AG09319 (cell line): ENCODE data around the gene CTNND2.

ENCODE experiments used
- DNase-seq: peaks from one replicate; pipeline ENCODE4 v3.0.0-alpha.2; 2010; ENCODE audit warnings: low read depth; ENCODE audit errors: extremely low read depth
- CTCF ChIP-seq: IDR thresholded peaks from 2 replicates; pipeline ENCODE4 v1.5.1; 2011; ENCODE audit warnings: low read depth, mild to moderate bottlenecking, inconsistent platforms, low read length, moderate library complexity

CTNND2 gene

GRCh38 chr5:11289208-11289607 is 615.0 kb downstream of the CTNND2 start:
- TF ChIP-seq CTCF: no peak
- DNase-seq: no peak

GRCh38 chr5:11281842-11282241 is 622.4 kb downstream of the CTNND2 start:
- no peak for TF ChIP-seq CTCF
- DNase-seq: no peak

DNA sequence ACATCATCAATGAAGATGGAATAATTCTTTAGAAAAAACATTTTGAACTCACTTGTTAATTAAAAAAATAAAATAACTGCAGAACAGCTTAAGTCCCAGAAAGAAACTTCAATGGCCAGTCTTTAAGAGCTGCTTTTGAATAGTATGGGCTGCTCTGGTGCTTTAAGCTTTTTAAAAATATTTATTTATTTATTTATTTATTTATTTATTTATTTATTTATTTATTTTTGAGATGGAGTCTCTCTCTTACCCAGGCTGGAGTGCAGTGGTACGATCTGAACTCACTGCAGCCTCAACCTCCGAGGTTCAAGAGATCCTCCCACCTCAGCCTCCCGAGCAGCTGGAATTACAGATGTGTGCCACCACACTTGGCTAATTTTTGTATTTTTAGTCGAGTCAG is 626.9 kb downstream of the CTNND2 start:
- TF ChIP-seq CTCF: no peak
- DNase-seq: no peak

DNA sequence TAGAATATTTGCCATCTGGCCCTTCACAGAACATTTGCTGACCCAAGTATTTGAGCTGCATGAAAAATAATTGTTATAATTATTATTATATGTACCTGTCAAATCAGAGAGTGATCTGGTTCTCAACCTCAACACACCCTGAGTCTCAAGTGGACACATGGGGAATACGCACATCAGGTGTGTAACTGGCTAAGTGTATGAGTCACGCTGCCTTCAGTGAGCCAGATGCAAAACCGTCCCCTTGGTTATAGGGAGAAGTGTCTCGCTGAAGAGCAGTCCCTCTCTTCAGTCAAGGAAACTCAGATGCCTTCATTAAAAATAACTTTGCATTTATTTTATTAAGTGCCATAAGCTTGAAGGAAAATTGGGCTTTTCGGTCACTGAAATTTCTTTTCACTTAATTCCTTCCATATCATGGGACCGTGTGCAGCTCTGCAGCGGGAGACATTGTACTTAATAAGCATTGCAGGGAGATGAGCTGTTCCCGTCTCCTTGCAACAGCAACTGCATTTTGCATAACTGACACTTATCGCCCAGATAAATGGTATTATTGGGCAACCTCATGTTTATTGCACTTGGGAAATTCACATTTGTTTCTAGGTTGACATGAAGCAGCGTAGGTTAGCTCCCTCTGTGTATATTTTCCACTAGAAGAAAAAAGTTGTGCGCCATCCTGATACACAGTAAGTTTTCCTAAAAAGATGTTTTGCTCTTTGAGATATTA is 630.9 kb downstream of the CTNND2 start:
- no peak for DNase-seq
- no peak for TF ChIP-seq CTCF

GRCh38 chr5:11269515-11269914 is 634.7 kb downstream of the CTNND2 start:
- no peak for TF ChIP-seq CTCF
- DNase-seq: no peak

DNA sequence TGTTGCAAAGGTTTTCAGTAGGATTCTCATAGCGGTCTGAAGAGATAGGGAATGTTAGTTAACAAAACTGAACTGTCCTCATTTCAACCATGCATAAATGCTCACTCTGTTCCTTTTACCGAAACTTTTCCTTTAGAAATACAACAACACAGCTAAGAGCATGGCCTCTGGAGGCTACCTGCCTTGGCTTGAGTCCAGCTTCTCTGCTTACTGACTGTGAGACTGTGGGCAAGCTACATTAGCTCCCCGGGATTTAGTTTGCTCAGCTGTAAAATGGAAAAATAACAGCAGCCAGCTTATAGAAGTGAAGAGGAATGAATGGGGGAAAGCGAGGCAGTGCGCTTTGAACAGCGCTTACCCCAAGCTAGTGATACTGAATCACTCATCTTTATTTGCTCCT is 635.4 kb downstream of the CTNND2 start:
- TF ChIP-seq CTCF: no peak

DNA sequence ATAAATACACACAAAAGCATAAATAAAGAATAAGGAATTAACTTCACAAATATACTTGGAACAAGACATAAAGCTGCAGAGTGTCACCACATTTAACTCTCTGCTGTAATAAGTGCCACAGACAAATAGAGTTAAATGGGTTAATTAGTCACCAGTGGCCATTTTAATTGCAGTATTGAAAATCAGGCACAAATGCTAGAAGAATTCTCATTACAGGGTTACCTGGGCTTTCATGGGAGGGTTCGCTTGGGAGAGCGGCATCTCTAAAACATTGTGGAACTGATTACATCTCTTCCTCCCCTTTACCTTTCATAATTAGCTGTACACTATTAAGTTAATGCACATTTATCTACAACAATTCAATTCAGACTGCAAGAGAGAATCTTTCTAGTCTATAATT is 637.9 kb downstream of the CTNND2 start:
- no peak for DNase-seq
- TF ChIP-seq CTCF: no peak

More for the DNA sequence above, 635.4 kb downstream of the CTNND2 start:
- DNase-seq: no peak
